Endothelial cell (in vitro differentiated cells): ENCODE results near the gene SLAMF6. TPM values are rescaled to one million over a fixed set of nuclear protein-coding genes. Genes with fewer than 3 reads are reported as not detected.
A peak's percentile ranks its signal among the peaks of the same experiment; 100 is the strongest.

Experiments
- DNase-seq: peaks from one replicate; pipeline ENCODE4 v3.0.0; 2021; ENCODE audit warnings: low spot score
- H3K27ac Mint-ChIP-seq: one replicate; pipeline ENCODE4 v1.8.0; 2021; ENCODE audit warnings: mixed read lengths, inconsistent platforms; ENCODE audit not compliant: unreplicated experiment
- H3K27me3 Mint-ChIP-seq: one replicate; pipeline ENCODE4 v1.8.0; 2021; ENCODE audit warnings: mild to moderate bottlenecking, moderate library complexity, mixed read lengths, inconsistent platforms; ENCODE audit not compliant: unreplicated experiment
- H3K36me3 Mint-ChIP-seq: one replicate; pipeline ENCODE4 v1.8.0; 2021; ENCODE audit warnings: mild to moderate bottlenecking, low read depth, mixed read lengths, inconsistent platforms; ENCODE audit not compliant: unreplicated experiment
- H3K4me1 Mint-ChIP-seq: one replicate; pipeline ENCODE4 v1.8.0; 2021; ENCODE audit warnings: mild to moderate bottlenecking, mixed read lengths, inconsistent platforms; ENCODE audit not compliant: unreplicated experiment
- H3K4me3 Mint-ChIP-seq: one replicate; pipeline ENCODE4 v1.8.0; 2021; ENCODE audit warnings: mild to moderate bottlenecking, mixed read lengths, inconsistent platforms; ENCODE audit not compliant: unreplicated experiment
- H3K9me3 Mint-ChIP-seq: one replicate; pipeline ENCODE4 v1.8.0; 2021; ENCODE audit warnings: mixed read lengths, inconsistent platforms; ENCODE audit not compliant: unreplicated experiment
- total RNA-seq: library from RNA; stranded (reverse); fragmentation: NEBNext Ultra II Directional; extraction: Animal tissue kit (Norgen Biotek cat#: 25700); gene quantifications from one replicate; pipeline ENCODE4 v1.2.1, GENCODE V29; 2021; ENCODE audit not compliant: unreplicated experiment
- TF ChIP-seq, protein P1 (sequence below): fragments of 200-600 bp; sonication (generic); IDR thresholded peaks from one replicate; pipeline ENCODE4 v1.5.0; 2021; ENCODE audit warnings: antibody characterized with exemption; ENCODE audit not compliant: unreplicated experiment

The SLAMF6 gene
- total RNA-seq, 1 donor from 2014 or later, result not detected

GRCh38 chr1:160460683-160461287, 62.3 kb downstream of the SLAMF6 start:
- TF ChIP-seq, protein P1, sequence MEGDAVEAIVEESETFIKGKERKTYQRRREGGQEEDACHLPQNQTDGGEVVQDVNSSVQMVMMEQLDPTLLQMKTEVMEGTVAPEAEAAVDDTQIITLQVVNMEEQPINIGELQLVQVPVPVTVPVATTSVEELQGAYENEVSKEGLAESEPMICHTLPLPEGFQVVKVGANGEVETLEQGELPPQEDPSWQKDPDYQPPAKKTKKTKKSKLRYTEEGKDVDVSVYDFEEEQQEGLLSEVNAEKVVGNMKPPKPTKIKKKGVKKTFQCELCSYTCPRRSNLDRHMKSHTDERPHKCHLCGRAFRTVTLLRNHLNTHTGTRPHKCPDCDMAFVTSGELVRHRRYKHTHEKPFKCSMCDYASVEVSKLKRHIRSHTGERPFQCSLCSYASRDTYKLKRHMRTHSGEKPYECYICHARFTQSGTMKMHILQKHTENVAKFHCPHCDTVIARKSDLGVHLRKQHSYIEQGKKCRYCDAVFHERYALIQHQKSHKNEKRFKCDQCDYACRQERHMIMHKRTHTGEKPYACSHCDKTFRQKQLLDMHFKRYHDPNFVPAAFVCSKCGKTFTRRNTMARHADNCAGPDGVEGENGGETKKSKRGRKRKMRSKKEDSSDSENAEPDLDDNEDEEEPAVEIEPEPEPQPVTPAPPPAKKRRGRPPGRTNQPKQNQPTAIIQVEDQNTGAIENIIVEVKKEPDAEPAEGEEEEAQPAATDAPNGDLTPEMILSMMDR, result no peak
- peak; percentile 5 for DNase-seq
- Mint-ChIP-seq H3K27ac (peak overlapping the region; percentile 99), H3K36me3 (peaks cover 5% of the 10 kb centered on the region), H3K4me1 (peaks cover 52% of the 10 kb centered on the region), H3K4me3 (peak overlapping the region; percentile 53), H3K9me3 (no peaks in the 10 kb centered on the region), H3K27me3 (peaks cover 2% of the 10 kb centered on the region)

GRCh38 chr1:160460214-160460642, 62.8 kb downstream of the SLAMF6 start:
- H3K36me3 Mint-ChIP-seq, result peaks cover 5% of the 10 kb centered on the region
- peak overlapping the region; percentile 53 for H3K4me3 Mint-ChIP-seq
- no peak for DNase-seq
- H3K27me3 Mint-ChIP-seq, result peaks cover 2% of the 10 kb centered on the region
- TF ChIP-seq, protein P1, result no peak
- peaks cover 52% of the 10 kb centered on the region for H3K4me1 Mint-ChIP-seq
- H3K9me3 Mint-ChIP-seq, result no peaks in the 10 kb centered on the region
- peak overlapping the region; percentile 99 for H3K27ac Mint-ChIP-seq

- no peak for DNase-seq
- Mint-ChIP-seq H3K27me3 (peaks cover 2% of the 10 kb centered on the region), H3K27ac (peak overlapping the region; percentile 99), H3K36me3 (peaks cover 5% of the 10 kb centered on the region), H3K4me3 (no peak overlapping the region), H3K9me3 (no peaks in the 10 kb centered on the region), H3K4me1 (peaks cover 52% of the 10 kb centered on the region)
- TF ChIP-seq, protein P1, result no peak
Observed at GRCh38 chr1:160459687-160460086, 63.4 kb downstream of the SLAMF6 start.

GRCh38 chr1:160459056-160459455, 64.0 kb downstream of the SLAMF6 start:
- H3K27ac Mint-ChIP-seq, result peak overlapping the region; percentile 99

GRCh38 chr1:160455153-160455517, 67.9 kb downstream of the SLAMF6 start:
- Mint-ChIP-seq H3K9me3 (no peaks in the 10 kb centered on the region), H3K36me3 (peaks cover 5% of the 10 kb centered on the region)

More at GRCh38 chr1:160459056-160459455, 64.0 kb downstream of the SLAMF6 start:
- DNase-seq, result no peak
- TF ChIP-seq, protein P1, result no peak
- Mint-ChIP-seq H3K27me3 (peaks cover 2% of the 10 kb centered on the region), H3K36me3 (peaks cover 5% of the 10 kb centered on the region), H3K4me3 (peak overlapping the region; percentile 39), H3K9me3 (no peaks in the 10 kb centered on the region), H3K4me1 (peaks cover 52% of the 10 kb centered on the region)

More at GRCh38 chr1:160455153-160455517, 67.9 kb downstream of the SLAMF6 start:
- no peak overlapping the region for H3K4me3 Mint-ChIP-seq
- TF ChIP-seq, protein P1, result no peak
- peaks cover 26% of the 10 kb centered on the region for H3K4me1 Mint-ChIP-seq
- H3K27ac Mint-ChIP-seq, result no peak overlapping the region
- H3K27me3 Mint-ChIP-seq, result peaks cover 2% of the 10 kb centered on the region
- no peak for DNase-seq
